HuH-7.5 (cell line): ENCODE results near the gene HBE1.

Experiments
- DNase-seq: peaks from one replicate; pipeline ENCODE4 v3.0.0; 2011; ENCODE audit warnings: low spot score

The HBE1 gene

GRCh38 chr11:5234381-5234834 lies 35.3 kb downstream of the HBE1 start, which contains the start of gene HBD:
HBD (minus strand) TSS chr11:5234483; CDS start chr11:5234433, 50 bp downstream.
- DNase-seq, result no peak

DNA sequence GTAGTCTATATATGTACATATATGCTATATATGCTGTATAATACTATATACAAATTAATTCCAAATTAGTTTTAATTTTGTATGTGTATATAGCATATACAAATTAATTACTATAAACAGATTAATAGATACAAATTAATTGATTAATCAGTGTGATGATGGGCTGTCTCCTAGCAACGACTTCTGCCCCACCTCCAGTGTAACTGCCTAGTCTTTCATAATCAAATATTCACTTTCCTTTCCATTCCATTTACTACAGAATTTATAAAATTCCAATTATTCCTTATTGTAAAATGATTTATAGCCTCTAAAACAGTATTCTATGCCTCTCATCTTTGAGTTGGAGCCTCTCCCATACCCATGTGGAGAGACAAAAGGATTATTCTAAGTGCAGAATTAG lies 36.4 kb downstream of the HBE1 start:
- no peak for DNase-seq

DNA sequence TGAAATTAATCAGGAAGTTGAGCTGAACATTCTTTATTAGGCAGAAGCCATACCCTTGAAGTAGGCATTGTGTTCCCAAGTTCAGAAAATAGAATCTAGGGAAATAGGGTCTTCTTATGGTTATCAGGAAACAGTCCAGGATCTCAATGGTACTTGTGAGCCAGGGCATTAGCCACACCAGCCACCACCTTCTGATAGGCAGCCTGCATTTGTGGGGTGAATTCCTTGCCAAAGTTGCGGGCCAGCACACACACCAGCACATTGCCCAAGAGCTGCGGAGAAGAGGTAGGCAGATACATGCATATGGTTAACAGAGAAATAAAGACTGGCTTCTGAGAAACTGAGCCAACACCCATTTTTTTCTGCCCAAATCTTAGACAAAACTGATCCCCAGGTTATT lies 36.9 kb downstream of the HBE1 start:
- no peak for DNase-seq

- no peak for DNase-seq
Observed at GRCh38 chr11:5232176-5232575, 37.6 kb downstream of the HBE1 start.

GRCh38 chr11:5231111-5231510 lies 38.6 kb downstream of the HBE1 start:
- no peak for DNase-seq

DNA sequence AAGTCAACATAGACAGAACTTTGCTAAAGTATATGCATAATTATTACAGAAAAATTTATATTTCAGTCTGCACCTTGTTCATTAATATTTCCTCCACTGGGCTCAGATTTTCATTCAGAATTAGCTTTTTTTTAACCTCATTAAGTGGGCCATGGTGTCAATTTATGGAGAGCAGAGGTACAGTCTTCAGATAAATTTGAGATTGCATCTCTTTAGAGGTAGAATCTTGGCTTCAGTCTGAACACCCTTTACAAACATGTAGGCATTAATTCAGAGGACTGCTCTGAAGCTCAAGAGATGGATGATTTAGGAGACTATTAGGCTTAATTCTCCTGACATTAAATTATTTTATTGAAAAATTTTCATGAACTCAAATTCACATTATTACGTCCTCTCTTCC lies 39.5 kb downstream of the HBE1 start:
- DNase-seq, result no peak

- no peak for DNase-seq
Observed at GRCh38 chr11:5229796-5230195, 39.9 kb downstream of the HBE1 start.

- no peak for DNase-seq
Observed at GRCh38 chr11:5229356-5229755, 40.4 kb downstream of the HBE1 start.

- DNase-seq, result no peak
Observed at GRCh38 chr11:5228124-5228523, 41.6 kb downstream of the HBE1 start.

DNA sequence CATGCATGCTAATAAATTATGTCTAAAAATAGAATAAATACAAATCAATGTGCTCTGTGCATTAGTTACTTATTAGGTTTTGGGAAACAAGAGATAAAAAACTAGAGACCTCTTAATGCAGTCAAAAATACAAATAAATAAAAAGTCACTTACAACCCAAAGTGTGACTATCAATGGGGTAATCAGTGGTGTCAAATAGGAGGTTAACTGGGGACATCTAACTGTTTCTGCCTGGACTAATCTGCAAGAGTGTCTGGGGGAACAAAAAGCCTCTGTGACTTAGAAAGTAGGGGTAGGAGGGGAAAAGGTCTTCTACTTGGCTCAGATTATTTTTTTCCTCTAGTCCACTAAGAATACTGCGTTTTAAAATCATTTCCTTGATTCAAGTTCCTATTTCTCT lies 42.1 kb downstream of the HBE1 start:
- DNase-seq, result no peak

- DNase-seq, result no peak
Observed at GRCh38 chr11:5226732-5227310, 42.9 kb downstream of the HBE1 start, which contains the start of gene HBB. HBB (minus strand) TSS chr11:5227071; CDS start chr11:5227021, 50 bp downstream.

GRCh38 chr11:5225480-5225871 lies 44.3 kb downstream of the HBE1 start:
- DNase-seq, result no peak

DNA sequence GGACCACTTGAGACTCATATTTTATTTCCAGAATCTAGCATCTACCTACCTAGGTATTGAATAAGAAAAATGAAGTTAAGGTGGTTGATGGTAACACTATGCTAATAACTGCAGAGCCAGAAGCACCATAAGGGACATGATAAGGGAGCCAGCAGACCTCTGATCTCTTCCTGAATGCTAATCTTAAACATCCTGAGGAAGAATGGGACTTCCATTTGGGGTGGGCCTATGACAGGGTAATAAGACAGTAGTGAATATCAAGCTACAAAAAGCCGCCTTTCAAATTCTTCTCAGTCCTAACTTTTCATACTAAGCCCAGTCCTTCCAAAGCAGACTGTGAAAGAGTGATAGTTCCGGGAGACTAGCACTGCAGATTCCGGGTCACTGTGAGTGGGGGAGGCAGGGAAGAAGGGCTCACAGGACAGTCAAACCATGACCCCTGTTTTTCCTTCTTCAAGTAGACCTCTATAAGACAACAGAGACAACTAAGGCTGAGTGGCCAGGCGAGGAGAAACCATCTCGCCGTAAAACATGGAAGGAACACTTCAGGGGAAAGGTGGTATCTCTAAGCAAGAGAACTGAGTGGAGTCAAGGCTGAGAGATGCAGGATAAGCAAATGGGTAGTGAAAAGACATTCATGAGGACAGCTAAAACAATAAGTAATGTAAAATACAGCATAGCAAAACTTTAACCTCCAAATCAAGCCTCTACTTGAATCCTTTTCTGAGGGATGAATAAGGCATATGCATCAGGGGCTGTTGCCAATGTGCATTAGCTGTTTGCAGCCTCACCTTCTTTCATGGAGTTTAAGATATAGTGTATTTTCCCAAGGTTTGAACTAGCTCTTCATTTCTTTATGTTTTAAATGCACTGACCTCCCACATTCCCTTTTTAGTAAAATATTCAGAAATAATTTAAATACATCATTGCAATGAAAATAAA lies 44.9 kb downstream of the HBE1 start:
- DNase-seq, result no peak

- DNase-seq, result no peak
Observed at GRCh38 chr11:5223686-5224085, 46.1 kb downstream of the HBE1 start.

DNA sequence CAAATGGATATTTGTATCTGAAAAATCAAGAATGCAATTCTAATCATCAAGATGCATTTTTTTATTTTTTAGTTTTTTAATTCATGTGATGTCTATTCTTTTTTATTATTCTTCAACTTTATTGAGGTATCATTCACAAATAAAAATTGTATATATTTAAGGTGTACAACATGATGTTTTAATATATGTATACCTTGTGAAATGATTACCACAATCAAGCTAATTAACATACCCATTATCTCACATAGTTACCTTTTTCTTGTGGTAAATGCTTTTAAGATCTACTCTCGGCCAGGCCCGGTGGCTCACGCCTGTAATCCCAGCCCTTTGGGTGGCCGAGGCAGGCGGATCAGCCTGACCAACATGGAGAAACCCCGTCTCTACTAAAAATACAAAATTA lies 46.6 kb downstream of the HBE1 start:
- no peak for DNase-seq
